ENCODE measurements around the gene CELF2.

The CELF2 gene

GRCh38 chr10:11131112-11131639 lies 113.5 kb downstream of the CELF2 start:
- no peak for TF ChIP-seq CTCF (IDR thresholded peaks at IDR 0.05)

- TF ChIP-seq CTCF (IDR thresholded peaks at IDR 0.05) = no peak
These were observed 116.7 kb downstream of the CELF2 start for GRCh38 chr10:11134411-11134810.

- TF ChIP-seq CTCF (IDR thresholded peaks at IDR 0.05) = no peak
These were observed 118.0 kb downstream of the CELF2 start for GRCh38 chr10:11135709-11136108.

GRCh38 chr10:11138314-11139033 lies 120.8 kb downstream of the CELF2 start:
- no peak for TF ChIP-seq CTCF (IDR thresholded peaks at IDR 0.05)

GRCh38 chr10:11140963-11141362 lies 123.3 kb downstream of the CELF2 start:
- TF ChIP-seq CTCF (IDR thresholded peaks at IDR 0.05) = no peak

- TF ChIP-seq CTCF (IDR thresholded peaks at IDR 0.05) = no peak
These were observed 124.0 kb downstream of the CELF2 start for GRCh38 chr10:11141571-11142091.

GRCh38 chr10:11142777-11143176 lies 125.1 kb downstream of the CELF2 start:
- TF ChIP-seq CTCF (IDR thresholded peaks at IDR 0.05) = no peak

All from LNCAP (cell line).